ENCODE measurements around the gene ZNF213. TPM values are rescaled to one million over a fixed set of nuclear protein-coding genes. Genes with fewer than 3 reads are reported as not detected.

Gene ZNF213, protein sequence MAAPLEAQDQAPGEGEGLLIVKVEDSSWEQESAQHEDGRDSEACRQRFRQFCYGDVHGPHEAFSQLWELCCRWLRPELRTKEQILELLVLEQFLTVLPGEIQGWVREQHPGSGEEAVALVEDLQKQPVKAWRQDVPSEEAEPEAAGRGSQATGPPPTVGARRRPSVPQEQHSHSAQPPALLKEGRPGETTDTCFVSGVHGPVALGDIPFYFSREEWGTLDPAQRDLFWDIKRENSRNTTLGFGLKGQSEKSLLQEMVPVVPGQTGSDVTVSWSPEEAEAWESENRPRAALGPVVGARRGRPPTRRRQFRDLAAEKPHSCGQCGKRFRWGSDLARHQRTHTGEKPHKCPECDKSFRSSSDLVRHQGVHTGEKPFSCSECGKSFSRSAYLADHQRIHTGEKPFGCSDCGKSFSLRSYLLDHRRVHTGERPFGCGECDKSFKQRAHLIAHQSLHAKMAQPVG
- total RNA-seq = 3.4 and 5.6 TPM in 2 replicates

DNA sequence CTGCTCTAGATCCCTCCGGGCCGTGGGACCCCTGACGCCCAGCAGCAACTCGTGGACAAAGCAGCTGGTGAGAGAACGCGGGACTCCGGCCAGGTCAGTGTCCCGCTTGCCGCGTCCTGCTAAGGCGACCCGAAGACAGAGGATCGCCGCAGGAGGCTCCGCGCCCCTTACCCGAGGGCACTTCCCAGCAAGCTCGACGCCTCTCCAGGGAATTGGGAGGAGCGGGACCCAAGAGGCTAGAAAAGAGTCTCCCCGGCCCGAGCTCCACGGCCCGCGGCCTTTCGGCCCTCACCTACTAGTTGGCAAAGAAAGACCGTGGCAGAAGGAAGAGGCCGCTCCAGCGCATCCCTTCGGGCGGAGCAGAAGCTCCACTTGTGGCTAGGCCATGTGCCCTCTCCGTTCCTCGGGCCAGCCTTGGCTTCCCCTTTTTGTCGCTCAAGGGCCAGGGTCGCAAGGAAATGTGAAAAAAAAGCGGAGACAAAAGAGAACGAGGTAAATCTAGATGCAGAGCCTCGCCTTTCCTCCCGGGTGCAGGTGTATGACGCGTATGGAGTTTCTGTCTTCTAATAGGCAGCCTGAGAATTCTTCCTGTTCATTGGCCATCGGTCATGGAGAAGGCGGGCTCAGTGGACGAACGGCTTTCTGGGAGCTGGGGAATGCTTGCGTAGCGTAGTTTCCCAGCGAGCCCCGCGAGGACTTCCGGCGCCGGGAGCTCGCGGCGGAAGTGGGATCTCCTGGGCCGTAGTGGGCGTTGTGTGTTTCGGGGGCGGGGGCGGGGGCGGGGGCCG is at the start of gene ZNF213:
Gene ZNF213, plus strand, starts transcription at position 692 of the 788 bp plus-strand sequence. CDS start 2,252 bp downstream, outside the sequence.

GRCh38 chr16:3098459-3099394 is 36.1 kb upstream of the ZNF213 start, which contains the start of gene ZSCAN10:
Gene ZSCAN10, minus strand, starts transcription at chr16:3099294. Its CDS starts 6,357 bp downstream, at chr16:3092937.

DNA sequence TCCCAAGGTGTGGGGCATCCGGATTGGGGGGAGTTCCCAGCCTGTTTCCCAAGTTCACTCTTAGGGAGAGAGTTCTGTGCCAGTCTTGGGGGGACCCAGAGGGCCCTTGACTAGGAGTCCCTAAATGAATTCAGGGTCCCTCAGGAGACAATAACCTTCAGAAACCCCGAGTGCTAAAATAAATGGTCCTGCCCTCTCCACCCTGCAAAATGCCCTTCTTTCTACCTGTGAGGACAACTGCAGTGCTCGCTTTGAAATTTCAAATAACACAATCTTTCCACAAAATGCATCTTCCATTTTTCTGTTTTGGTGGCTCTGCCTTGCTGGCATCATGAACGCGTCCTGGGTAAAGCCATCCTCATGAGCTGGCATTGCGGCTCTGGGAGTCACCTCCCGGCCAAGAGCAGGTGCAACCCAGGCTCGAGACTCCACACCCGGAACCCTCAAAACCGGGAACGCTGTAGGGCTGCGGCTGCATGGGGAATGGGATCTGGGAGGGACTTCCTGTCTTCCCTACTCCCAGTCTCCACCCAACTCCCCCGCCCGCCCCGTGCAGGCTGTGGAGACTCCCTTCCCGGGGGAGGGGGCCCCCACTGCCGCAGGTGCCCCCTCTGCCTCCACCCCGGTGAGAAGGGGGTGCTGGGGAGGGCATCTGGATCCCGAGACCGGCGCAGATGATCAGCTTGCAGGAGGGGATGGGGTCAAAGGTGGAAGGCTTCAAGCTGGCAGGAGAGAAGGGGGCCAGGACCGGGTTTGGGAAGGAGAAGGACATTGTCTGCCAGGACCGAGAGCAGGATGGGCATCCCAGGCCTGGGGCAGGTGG is 22.6 kb upstream of the ZNF213 start, which contains the start of gene ZNF205:
Gene ZNF205, plus strand, starts transcription at position 529 of the 823 bp plus-strand sequence. CDS start 845 bp downstream, outside the sequence.

GRCh38 chr16:3187798-3188674 is 53.2 kb downstream of the ZNF213 start, which contains the start of gene OR1F1:
Gene OR1F1, plus strand, starts transcription at chr16:3188204.

Other genes starting within 250 kb of the ZNF213 start
- 26.1 and 35.3 TPM in 2 replicates for gene FLYWCH1, start 223.1 kb upstream of the ZNF213 start, total RNA-seq
- not detected in 2 replicates for gene KREMEN2, start 170.8 kb upstream of the ZNF213 start, total RNA-seq
- gene PAQR4, start 165.7 kb upstream of the ZNF213 start, total RNA-seq = 7.1 and 12.1 TPM in 2 replicates
- 3.0 and 4.2 TPM in 2 replicates for gene PKMYT1, start 154.6 kb upstream of the ZNF213 start, total RNA-seq
- not detected in 2 replicates for gene CLDN9, start 122.1 kb upstream of the ZNF213 start, total RNA-seq
- gene CLDN6, start 116.8 kb upstream of the ZNF213 start, total RNA-seq = not detected in 2 replicates
- 136 and 230 TPM in 2 replicates for gene TNFRSF12A, start 114.7 kb upstream of the ZNF213 start, total RNA-seq
- 6.1 and 10.1 TPM in 2 replicates for gene HCFC1R1, start 111.1 kb upstream of the ZNF213 start, total RNA-seq
- 23.6 and 23.8 TPM in 2 replicates for gene THOC6, start 111.0 kb upstream of the ZNF213 start, total RNA-seq
- not detected in 2 replicates for gene BICDL2, start 98.1 kb upstream of the ZNF213 start, total RNA-seq
- gene MMP25, start 88.5 kb upstream of the ZNF213 start, total RNA-seq = under 0.01 TPM in 2 replicates
- 55.7 and 123 TPM in 2 replicates for gene IL32, start 69.4 kb upstream of the ZNF213 start, total RNA-seq
- gene ZSCAN10, start 35.7 kb upstream of the ZNF213 start, total RNA-seq = 0.19 TPM in 1 of 2 replicates, not detected in the other
- 22.9 and 23.2 TPM in 2 replicates for gene ZNF205, start 22.4 kb upstream of the ZNF213 start, total RNA-seq
- 0.18 TPM in 1 of 2 replicates, not detected in the other for gene OR1F1, start 53.2 kb downstream of the ZNF213 start, total RNA-seq
- gene ZNF200, start 100.1 kb downstream of the ZNF213 start, total RNA-seq = 8.4 and 9.6 TPM in 2 replicates
- under 0.01 TPM in 1 of 2 replicates, not detected in the other for gene MEFV, start 121.6 kb downstream of the ZNF213 start, total RNA-seq
- 36.5 and 42.2 TPM in 2 replicates for gene ZNF263, start 148.5 kb downstream of the ZNF213 start, total RNA-seq
- gene TIGD7, start 170.4 kb downstream of the ZNF213 start, total RNA-seq = 2.6 and 5.0 TPM in 2 replicates
- 16.9 and 21.6 TPM in 2 replicates for gene ZNF75A, start 170.5 kb downstream of the ZNF213 start, total RNA-seq
- gene OR2C1, start 220.9 kb downstream of the ZNF213 start, total RNA-seq = not detected in 2 replicates

Measured in endothelial cell of coronary artery (primary cell).